GM18505 (cell line): ENCODE measurements around the gene BACE1.
"Not testable (repeated sequence)": the region's sequence is repeated elsewhere in the genome, so short reads cannot be mapped to it uniquely, and the experiment has no call there.

Experiments used
- ATAC-seq: cut with Tn5 transposase; IDR thresholded peaks from one replicate; pipeline ENCODE4 v1.9.1; 2021; ENCODE audit not compliant: unreplicated experiment
- POLR2A ChIP-seq: IDR thresholded peaks from 4 replicates; pipeline ENCODE4 v1.6.1; 2011; ENCODE audit warnings: borderline replicate concordance; ENCODE audit not compliant: insufficient read depth, insufficient read length; ENCODE audit errors: extremely low read depth

The BACE1 gene

DNA sequence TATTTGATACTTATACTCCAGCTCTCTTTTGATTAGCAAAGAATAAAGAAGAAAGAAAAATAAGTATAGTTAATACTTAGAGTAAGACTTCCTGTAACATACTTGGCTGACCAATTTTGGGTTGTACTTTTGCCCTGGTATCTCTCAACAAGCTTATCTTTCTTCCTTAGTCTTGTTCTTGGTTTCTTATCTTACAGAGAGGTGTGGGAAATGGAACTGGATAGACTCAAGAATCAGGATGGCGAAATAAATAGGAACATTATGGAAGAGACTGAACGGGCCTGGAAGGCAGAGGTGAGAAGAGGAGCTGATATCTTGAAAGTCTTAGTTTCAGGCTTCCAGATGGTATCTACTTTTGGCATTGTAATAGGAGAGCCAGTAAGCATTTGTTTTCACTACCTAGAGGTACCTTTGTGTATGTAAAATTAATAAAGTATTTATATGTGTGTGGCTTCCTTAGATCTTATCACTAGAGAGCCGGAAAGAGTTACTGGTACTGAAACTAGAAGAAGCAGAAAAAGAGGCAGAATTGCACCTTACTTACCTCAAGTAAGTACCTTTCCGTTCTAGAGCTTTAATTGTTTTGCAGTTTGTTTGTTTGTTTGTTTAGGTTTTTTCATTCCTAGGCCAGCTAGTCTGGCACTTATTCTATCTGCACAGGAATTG lies 36.2 kb downstream of the BACE1 start:
- ATAC-seq = no peak
- TF ChIP-seq POLR2A = no peak

DNA sequence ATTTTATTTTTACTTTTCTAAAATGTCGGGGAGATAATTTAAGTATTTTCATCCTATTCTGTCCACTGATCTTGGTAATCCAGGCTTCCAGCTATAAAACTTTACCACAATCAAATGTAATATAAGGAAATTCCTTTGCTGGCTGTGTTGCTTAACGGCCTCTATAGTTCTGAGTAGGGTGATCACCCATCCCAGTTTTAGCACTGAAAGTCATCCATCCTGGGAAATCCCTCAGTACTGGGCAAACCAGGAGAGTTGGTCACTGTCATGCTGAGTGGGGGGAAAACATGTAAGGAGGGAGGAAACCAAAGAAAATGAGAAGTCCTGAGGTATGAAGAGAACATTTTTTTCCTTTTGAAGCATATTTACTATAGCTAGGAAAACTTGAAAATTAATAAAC lies 37.7 kb downstream of the BACE1 start:
- no peak for TF ChIP-seq POLR2A
- no peak for ATAC-seq

DNA sequence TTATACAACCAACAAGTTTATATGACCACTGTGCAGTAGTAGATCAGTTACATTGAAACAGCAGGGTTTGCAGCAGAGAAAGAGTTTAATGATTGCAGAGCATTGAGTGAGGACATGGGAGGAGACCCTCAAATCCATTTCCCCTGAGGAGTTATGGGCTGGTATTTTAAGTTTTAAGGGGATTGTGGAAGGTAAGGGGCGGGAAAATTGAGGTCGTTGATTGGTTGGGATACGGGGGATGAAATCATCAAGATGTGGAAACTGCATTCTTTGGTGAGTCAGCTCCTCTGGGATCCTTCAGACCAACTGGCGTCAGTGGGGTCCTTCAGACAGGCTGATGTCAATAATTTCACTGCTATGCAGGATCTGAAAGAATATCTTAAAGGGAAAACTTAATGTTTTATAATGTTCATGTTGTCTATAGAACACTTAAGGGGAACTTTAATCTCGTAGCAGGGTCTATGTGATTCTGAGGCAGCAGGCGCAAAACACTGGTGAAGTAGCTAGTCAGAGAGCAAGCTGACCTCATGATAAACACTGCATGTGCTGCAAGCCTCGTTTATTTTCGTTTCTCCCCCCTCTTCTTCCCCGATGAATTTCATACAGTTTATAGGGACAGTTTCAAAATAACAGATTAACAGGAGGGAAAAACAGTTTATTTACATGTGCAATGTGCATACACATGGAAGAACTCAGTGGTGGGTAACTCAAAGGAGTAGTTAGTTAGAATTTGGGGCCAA lies 42.3 kb downstream of the BACE1 start:
- no peak for TF ChIP-seq POLR2A
- ATAC-seq = no peak

DNA sequence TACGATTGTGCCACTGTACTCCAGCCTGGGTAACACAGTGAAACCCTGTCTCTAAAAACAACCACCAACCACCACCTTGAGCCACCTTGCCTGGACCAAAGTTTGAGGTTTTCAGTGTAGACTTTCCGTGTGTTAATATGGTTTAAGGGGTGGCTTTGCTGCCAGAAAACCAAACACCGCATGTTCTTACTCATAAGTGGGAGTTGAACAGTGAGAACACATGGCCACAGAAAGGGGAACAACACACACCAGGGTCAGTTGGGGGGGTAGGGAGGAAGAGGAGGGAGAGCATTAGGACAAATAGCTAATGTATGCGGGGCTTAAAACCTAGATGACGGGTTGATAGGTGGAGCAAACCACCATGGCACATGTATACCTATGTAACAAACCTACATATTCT lies 43.9 kb downstream of the BACE1 start:
- not testable (repeated sequence) for ATAC-seq

DNA sequence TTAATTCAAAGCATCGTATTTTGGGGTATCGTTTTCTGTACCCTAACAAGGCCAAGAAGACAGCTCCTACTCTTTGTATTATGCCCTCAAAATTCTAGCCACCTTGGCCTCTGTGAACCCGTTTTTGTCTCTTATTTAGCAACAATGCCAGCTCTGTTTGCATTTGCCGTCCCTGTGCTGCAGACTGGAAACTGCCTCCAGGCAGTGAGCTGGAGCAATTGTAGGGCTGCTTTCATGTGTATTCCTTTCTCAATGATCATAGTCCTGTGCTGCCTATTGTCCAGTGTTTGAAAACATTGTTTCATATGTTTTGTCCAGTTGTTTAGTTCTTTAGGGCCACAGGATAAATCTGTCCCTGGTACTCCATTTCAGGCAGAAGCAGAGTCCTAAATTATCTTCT lies 44.8 kb downstream of the BACE1 start:
- ATAC-seq = no peak
- no peak for TF ChIP-seq POLR2A

DNA sequence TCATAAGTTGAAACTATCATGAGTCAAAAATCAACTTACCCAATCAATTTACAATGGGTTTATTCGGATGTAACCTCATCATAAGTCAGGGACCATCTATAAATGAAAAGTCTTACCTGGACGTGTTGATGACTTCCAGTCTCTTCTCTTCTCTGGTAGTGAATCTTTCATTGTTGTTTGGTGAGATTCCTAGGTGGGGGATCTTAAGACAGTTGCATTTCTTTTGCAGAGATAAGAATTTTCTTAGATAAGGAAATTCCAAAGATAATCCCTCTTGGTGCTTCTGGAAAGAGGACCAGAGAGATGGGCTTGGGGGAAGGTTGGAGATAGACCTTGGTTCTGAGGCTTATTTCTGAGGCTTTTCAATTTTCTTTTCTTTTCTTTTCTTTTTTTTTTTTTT lies 46.2 kb downstream of the BACE1 start:
- no peak for TF ChIP-seq POLR2A

DNA sequence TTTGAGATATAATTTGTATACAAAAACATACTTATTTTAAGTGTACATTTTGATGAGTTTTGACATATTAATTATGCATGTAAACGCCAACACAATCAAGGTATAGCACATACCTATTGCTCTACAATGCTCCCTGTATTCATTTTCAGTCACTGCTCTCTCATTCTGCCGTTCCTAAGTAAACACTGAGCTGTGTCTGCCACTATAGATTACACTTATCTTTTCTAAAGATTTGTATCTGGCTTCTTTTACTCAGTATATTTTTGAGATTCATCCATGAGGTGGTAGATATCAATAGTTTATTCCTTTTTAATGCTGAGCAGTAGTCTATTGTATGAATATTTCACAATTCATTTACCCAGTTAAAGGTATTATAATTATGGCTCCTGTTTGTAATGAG lies 50.3 kb downstream of the BACE1 start:
- TF ChIP-seq POLR2A = no peak

More for the DNA sequence above, 46.2 kb downstream of the BACE1 start:
- no peak for ATAC-seq

DNA sequence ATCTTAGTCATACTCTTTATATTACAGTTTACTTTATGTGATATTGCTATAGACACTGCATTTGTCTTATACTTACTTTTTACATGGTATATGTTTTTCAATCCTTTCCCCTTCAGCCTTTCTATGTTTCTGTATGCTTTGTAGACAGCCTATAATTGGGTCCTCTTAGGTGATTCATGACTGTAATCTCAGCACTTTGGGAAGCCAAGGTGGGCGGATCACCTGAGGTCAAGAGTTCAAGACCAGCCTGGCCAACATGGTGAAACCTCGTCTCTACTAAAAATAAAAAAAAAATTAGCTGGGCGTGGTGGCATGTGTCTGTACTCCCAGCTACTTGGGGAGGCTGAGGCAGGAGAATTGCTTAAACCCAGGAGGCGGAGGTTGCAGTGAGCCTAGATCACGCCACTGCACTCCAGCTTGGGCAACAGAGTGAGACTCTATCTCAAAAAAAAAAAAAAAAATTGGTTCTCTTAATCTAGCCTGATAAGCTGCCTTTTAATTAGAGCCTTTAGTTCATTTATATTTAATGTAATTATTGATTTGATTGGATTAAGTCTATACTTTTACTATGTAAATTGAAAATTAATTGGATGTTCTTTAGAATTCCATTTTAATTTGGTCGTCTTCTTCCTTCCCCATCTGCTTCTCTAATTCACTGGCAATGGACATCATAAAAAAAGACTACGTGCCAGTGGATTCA lies 51.3 kb downstream of the BACE1 start:
- not testable (repeated sequence) for ATAC-seq

More for the DNA sequence above, 50.3 kb downstream of the BACE1 start:
- ATAC-seq = no peak

DNA sequence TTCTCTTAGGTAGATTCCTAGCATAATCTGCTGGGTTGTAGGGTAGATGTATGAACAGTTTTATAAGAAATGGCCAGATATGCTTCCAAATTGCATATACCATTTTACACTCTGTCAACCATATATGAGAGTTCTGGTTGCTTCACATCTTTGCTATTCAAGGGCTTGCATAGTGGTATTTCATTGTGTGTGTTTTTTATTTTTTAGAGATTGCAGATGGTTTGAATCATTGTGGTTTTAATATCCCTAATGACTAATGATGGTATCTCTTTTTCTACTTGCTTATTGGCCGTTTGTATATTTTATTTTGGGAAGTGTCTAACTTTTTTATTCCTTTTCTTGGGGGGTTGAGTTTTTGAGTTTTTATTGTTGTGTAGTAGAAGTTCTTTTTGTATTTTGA lies 56.6 kb downstream of the BACE1 start:
- TF ChIP-seq POLR2A = no peak
- ATAC-seq = no peak

DNA sequence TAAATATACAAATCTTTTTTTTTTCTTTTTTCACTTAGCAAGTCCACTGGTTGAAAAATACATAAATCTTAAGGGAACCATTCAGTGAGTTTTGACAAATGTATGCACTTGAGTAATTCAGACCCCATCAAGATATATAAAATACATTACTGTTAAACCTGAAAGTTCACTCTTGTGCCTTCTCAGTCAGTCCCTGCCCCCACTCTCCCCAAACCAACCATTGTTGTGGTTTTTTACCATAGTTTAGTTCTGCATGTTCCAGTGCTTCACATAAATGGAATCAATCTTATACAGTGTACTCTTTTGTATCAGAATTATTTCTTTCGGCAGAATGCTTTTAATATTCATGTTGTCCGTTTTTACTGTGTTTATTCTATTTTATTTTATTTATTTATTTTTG lies 57.5 kb downstream of the BACE1 start:
- no peak for TF ChIP-seq POLR2A
- no peak for ATAC-seq

DNA sequence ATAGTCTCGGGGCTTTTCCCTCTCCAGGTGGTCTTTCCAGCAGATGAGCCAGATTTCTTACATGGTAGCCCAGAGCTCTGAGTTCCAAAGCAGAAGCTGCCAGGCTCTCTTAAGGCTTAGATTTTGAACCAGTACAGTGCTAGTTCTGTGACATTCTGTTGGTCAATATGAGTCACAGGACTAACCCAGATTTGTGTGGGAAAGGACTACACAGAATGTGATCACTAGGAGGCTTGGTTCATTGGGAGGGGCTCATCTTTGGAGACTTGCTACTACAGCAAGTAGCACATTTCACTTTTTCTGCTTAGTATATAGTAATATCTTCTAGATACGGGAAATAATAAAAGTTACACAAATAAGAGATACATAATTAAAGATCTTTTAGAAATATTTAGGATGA lies 59.5 kb downstream of the BACE1 start:
- ATAC-seq = no peak
- TF ChIP-seq POLR2A = no peak

DNA sequence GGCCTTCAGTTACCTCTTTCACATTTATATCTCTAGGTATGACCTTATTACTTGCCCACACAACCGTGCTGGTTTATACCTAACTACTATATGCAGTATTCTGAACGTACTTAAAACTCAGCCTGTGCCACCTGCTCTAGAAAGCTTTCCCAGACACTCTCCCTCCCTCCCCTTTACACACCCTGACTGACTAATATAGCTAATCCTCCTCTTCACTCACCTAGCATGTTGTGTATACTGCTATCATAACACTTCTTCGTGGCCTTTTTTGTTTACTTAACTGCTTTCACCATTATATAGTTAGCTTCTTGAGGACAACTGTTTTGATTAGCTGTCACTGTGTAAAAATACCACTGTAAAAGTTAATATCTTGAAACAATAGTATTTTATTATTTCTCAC lies 60.1 kb downstream of the BACE1 start:
- TF ChIP-seq POLR2A = no peak

DNA sequence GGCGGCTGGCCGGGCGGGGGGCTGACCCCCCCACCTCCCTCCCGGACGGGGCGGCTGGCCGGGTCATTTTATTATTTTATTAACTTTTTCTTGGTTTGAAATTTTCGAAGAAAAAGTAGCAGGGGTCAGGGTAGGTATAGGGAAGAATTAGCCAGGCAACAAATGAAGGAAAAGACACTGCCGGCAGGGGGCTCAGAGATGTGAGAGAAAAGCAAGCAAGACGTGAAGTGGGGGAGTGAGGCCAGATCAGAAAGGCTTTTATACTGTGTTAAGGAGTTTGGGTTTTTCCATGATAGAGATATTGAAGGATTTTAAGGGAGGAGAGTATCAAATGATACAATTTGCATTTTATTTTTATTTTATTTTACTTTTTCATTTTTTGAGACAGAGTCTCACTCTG lies 64.5 kb downstream of the BACE1 start:
- no peak for TF ChIP-seq POLR2A
- ATAC-seq = no peak

More for the DNA sequence above, 60.1 kb downstream of the BACE1 start:
- no peak for ATAC-seq

DNA sequence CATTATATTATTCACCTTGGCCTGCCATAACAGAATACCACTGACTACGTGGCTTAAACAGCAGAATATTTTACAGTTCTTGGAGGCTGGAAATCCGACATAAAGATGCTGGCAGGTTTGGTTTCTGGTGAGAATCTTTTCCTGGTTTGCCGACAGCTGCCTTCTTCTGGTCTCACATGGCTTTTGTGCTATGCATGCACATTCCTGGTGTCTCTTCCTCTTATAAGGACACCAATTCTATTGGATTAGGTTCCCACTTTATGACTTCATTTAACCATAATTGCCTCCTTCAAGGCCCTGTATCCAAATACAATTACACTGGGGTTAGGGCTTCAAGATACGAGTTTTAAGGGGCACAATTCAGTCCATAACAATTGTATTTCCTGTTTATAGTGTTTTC lies 66.5 kb downstream of the BACE1 start:
- ATAC-seq = no peak

DNA sequence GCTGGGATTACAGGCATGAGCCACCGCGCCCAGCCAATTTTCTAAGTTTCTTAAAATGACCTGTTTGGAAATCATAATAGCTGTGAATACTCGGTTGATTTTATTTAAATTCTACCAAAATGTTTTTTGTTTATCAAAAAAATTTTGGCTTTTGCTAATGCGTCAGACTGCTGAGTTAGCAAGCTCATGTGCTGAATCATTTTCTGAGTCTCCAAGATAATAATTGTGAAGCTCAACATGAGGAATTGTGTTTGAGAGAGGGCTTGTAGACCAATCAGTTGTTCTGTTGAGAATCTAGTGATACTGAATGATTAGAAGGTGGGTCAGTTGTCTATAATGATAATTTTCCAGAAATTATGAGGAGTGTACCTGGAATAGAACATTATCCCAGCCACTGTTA lies 67.7 kb downstream of the BACE1 start:
- ATAC-seq = no peak
- TF ChIP-seq POLR2A = no peak

More for the DNA sequence above, 66.5 kb downstream of the BACE1 start:
- no peak for TF ChIP-seq POLR2A

DNA sequence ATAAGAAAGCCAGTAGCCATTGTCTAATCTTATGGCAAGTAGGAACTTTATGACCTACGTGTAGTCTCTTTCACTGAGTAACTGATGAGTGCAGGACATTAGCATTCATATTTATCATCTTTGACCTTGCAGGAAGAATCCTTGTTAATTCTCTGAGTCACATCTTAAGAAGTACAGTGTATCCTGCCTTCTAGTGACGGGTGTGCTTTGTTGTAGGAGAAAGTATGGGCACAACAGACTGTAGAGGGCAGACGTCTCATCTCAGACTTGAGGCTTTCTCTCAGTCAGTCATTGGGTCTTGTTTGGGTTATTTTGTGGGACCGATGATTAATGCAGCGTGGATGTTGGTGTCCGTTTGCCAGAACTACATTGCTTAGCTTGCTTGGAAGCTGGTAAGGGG lies 76.8 kb downstream of the BACE1 start:
- no peak for TF ChIP-seq POLR2A
- ATAC-seq = no peak
